8988T (cell line): ENCODE data around the gene NTNG1.
"Not testable (repeated sequence)": the region's sequence is repeated elsewhere in the genome, so short reads cannot be mapped to it uniquely, and the experiment has no call there.

ENCODE experiments used
- DNase-seq: peaks from one replicate; pipeline ENCODE4 v3.0.0; 2011

The NTNG1 gene

DNA sequence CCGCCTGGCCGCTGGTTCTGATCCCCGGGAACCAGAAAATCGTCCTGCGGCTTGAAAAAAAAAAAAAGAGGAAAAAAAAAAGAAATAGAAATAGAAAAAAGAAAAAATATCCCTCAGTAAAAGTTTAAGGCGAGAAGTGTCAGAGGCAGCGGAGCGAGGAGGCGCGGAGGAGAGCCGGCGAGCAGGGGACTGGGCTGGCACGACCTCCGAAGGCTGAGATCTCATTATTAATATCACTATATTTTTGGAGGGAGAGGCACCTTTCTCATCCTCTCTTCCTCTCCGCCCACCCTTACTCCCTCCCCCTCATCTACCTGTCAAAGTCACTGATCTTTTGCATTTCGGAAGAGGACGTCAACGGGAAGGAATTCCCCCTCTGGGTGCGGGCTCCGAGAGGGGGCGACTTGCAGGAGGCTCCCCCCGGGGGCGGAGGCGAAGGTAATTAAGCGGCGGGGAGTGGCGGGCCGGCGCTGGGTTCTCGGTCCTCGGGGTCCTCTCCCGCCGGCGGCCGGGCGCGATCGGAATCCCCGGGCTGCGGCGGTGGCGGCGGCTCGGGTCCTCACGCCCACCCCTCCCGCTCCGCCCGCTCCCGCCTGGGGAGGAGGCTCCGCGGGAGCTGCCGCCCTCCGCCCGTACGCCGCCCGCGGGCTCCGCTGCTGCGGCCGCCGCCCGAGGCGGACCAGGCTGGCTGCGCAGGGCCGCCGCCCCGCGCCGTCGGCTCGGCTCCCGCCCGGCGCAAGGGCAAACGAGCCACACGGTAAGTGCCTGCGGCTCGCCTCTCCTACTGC lies at the start of gene NTNG1:
Gene NTNG1, plus strand, starts transcription at position 337 of the 788 bp plus-strand sequence.
- DNase-seq: no peak

DNA sequence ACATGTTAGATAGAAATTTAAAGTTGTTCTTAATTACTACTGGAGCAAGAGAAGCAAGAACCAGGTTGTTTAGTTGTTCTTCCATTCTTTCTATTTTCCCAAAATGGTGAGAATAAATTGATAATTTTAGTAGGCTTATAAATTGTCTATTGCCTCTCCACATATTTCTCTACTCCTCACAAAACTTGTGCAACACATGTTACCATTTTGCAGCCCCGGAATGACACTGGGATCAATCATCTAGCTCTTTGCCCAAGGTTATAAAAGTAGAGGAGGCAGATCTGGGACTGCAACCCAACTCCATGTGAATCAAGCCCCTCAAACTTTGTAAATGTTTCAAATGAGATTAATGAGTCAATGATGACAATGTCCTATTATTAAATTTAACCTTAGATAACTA lies 49.4 kb upstream of the NTNG1 start:
- no peak for DNase-seq

DNA sequence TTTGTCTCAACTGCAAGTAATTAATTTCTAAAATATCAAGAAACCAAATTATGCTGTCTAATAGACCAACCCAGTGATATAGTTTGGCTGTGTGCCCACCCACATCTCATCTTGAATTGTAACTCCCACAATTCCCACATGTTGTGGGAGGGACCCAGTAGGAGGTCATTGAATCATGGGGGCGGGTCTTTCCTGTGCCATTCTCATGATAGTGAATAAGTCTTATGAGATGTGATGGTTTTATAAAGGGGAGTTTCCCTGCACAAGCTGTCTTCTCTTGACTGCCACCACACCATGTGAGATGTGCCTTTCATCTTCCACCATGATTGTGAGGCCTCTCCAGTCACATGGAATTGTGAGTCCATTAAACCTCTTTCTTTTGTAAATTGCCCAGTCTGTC lies 47.4 kb upstream of the NTNG1 start:
- DNase-seq: not testable (repeated sequence)

DNA sequence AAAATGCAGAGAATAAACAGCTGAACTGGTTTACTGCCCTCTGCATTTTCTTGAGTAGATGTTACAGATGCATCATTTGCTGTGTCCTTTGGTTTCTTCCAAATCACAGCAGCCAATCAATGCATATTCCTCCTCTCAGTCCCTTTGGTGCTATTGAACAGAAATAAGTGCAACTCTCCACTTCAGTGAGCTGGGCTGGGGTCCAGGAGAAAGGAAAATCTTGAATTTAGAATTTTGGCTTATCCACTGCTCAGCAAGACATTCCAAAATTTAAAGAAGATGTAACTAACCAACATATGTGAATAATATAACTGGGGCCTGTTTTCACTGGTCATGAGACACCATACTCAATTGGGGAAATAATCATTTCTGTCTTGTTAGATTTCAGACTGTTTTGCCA lies 45.2 kb upstream of the NTNG1 start:
- no peak for DNase-seq

DNA sequence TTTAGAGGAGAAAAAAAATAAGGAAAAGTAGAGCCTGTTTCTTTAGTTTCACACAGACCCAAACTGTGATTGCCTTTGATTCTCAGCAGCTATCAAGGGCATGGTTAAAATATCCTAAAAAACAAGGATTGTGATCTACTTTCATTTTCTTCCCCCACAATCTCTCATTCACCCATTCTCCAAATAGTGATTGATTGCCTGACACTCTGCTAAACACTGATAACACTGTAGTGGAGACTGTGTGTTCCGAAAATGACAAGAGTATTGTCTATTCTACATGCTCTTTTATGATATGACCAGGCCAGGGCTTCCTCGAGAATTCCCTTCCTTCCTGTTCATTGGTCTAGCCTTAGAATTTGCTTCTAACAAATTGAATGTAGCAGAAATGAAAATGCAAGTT lies 44.1 kb upstream of the NTNG1 start:
- no peak for DNase-seq

DNA sequence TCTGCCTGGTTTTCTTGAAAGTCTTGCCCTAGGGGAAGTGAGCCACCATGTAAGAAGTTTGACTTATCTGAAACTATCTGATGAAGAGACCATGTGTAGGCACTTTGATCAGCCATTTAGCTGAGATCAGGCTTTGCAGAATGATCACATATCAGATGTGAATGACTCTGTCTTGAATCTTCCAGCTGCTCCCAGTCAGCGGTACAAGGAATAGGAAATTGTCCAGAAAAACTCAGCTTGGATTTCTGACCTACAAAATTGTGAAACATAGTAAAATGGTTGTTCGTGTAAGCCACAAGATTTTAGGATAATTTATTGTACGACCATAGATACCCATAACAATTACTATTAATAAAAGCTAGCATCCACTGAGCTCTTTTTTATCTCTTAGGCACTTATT lies 41.9 kb upstream of the NTNG1 start:
- DNase-seq: no peak

DNA sequence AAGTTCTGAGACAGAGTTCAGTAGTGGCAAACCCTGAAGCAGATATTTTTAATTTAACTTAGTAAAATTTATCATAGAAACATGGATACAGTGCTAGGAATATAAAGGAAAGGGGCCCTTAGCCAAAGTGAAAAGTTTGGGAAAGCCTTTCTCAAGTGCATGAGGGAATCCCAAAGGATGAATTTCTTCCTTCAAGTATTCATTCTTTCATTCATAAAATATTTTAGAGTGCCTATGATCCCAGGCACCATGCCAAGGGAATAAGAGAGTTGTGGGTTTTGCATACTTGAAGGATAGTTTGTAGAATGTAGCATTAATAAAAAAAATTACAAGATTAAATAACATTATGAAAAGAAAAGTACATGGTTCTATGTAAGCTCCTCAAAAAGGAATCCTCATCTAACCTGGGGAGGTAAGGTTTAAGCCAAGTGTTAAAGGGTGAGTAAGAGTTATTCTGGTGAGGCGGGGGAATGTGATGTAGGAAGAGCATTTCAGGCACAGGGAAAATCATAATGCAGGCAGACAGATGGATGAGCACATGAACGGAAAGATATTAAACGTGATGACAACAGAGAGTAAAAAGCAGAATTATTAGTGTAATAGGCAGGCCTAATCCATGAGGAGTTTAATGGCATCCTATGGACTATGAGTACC lies 40.4 kb upstream of the NTNG1 start:
- no peak for DNase-seq

DNA sequence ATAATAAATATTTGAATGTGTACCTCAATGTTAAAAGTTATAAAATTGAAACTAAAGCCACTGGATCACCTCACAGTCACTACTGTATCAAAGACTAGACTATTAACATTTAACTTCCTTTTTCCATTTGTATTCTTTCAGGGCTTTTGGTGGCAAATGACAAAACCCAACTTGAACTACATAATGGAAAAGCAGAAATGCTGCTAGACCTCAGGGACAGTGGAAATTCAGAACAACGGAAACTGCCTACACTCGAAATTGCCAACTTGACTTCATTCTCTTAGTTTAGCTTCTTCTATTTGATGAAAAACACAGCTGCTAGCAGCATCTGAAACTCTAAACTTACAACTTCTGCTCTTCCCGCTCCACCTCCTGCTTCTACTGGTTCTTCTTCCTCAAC lies 34.9 kb upstream of the NTNG1 start:
- DNase-seq: no peak

DNA sequence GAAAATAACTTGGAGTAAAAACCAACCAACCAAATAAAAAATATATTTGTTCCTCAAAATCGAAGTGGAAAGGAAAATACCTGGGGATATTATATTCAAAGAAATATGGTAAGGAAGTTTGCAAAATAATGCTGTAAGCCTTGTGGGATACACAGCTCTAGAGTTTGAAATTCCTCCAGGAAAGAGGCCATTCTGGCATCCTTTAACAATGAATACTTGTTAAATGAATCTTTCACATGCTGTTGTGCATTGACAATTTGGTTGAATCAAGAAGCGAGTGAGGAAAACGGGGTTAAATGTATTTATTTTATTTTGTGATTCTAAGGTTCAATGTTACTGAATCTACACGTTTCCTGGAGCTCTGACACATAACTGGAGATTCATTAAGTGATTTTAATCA lies 30.5 kb upstream of the NTNG1 start:
- DNase-seq: no peak

DNA sequence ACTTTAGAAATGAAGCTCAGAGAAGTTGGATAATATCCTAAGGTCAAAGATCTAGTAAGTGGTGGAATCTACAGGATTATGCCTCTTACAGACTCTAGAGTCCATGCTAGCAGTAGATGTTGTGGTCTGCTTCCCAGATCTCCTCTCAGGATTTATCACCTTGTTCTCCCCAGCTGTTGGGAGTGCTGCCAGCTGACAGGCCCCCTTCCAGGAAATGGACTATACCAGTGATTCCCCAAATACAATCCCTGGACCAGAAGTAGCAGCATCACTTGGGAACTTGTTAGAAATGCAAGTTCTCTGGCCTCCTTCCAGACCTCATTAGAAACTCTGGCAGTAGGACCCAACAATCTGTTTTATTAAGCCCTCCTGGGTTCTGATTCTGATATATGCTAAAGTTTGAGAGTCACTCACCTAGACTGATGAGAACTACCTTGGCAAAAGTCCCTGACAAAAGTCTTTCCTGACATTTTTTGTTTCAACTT lies 24.5 kb upstream of the NTNG1 start:
- DNase-seq: no peak

DNA sequence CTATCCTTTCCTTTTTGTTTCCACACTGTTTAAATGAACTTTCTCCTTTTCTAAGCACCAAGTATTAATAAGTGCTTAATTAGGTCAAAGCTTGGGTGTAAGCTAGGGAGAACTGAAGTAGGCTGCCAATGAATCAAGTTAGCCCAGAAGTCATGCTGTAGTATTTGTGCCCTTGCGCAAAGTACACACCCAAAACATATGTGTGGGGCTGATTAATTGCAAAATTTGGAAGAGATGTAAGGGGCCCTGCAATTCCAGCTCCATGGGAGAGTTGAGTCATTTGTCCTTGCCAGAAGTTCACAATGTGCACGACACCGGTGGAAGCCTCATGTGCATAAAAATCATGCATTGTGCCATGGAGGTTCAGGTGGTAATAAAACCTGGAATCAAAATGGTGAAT lies 18.6 kb upstream of the NTNG1 start:
- no peak for DNase-seq

DNA sequence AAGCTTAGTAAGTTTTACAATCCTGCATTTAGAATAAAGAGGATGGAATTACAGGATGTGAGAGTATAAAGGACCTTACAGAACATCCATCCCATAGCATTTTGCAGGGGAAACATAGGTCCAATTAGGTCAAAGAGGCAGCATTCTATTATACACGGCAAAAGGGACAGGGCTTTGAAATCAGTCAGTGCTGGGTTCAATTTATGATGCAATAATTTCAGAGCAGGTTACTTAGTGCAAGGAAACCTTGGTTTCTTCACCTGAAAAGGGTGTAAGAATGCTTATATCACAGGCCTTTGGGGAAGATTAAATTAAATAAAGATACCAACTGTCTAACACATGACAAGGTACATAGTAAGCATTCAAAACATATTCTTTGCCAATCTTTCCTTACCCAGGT lies 17.1 kb upstream of the NTNG1 start:
- no peak for DNase-seq

DNA sequence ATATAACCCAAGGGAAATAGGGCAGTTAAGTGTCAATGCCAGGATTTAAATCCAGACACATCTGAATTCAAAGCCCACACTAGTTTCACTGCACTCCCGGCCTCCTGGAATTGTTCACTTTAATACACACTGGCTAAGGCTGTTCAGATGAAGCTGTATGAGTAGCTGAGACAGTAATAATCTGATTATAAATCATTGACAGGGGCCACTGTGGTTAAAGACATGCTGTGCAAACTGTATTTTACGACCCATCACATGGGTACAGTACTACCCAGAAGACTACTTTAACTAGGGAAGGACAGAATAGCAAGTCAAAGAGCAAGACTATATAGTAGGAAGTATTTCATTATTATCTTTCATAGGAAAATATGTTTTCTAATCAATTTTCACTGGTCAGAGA lies 16.1 kb upstream of the NTNG1 start:
- no peak for DNase-seq

DNA sequence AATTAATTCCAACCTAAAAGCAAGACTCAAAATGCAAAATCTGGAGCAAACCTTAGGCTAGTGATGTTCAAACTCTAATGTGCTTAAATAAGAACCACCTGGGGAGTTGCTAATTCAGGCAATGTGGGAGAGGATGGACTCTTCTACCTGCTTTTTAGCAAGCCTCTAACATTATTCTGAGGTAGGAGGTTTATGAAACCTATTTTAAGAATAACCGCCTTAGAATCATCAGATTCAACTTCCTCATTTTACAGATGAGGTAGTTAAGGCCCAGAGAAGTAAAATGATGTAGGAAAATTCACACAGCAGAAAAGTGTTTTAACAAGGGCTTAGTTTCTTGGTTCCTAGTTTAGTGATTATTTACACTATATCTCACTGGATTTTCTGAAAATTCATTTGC lies 8.6 kb upstream of the NTNG1 start:
- DNase-seq: no peak

DNA sequence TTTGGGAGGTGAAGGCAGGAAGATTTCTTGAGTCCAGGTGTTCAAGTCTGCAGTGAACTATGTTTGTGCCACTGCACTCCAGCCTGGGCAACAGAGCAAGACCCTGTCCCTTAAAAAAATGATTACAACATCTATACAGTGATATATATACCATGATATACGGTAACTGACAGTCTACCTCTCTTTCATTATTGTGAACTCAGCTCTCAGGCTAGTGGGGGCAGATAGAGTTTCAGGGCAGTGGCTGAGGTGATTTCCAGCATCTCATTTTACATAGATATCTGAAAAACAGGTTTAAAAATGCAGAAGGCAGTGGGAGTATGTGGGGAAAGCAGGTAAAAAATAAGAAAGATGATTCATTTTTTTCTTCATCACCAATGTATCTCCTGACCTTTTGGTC lies 8.1 kb upstream of the NTNG1 start:
- DNase-seq: no peak

DNA sequence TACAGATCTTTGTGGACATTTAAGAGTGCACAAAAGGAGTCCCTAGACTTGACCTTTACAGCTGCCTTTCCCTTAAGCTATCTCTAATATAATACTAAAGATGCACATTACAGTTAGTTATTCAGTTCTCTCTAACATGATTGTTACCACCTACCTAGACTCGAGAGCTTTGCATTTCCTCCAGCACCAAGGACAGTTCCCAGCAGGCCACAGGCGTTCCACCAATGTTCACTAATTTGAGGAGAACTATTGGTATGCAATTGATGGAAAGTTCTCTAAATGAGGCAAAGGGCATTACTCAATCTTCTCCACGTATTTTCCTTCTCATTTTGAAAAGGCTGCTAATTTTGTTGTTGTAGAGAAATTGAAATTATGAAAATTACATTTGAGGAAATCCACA lies 5.4 kb upstream of the NTNG1 start:
- DNase-seq: no peak

DNA sequence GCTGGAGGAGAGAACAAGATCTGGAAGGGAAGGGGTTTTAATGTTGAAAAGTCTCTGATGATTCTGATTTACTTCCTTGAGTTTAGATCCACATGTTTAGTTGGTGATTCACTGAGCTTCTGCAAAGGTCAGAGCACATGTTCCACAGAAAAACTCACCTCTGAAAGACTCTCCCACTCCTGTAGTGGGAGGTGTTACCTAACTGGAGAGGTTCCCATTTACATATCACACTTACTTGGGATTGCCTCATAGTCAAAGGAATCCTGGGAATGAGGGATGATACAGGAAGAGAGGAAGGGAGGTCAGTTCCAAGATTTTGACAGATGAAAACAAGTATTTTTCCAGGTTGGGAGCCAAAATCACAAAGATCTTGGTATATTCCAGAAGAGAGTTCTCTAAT lies 2.7 kb upstream of the NTNG1 start:
- DNase-seq: no peak

DNA sequence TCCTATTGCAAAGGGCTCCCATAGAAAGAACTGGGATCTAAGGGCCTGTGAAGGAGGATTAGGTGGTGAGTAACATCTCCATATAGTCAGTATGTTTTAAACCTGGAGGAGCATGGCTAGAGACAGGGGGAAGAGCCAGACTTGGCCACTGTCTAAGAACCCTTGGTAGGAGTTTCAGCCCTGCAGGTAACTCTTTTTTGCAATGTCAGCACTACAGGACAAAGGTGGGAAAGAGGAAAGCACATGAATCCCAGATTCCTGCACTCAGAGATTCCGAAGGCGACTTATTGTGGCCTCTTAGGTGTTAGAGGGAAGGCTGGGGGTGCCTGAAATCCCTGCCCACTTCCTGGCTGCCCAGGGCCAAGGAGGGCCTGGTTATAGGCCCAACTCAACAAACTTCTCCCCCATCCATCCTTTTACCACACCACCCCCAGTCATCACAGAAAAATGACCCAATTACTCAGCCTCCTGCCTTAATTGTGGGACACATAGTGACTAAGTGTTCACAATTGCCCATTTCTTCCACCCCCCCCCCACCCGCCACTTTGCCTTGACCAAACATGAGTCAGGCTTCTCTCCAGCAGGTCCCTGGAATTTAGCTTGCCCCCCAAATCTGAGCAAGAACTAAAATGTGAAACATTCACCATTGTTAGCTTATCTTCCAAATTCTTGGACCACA lies 1.9 kb upstream of the NTNG1 start:
- DNase-seq: no peak

DNA sequence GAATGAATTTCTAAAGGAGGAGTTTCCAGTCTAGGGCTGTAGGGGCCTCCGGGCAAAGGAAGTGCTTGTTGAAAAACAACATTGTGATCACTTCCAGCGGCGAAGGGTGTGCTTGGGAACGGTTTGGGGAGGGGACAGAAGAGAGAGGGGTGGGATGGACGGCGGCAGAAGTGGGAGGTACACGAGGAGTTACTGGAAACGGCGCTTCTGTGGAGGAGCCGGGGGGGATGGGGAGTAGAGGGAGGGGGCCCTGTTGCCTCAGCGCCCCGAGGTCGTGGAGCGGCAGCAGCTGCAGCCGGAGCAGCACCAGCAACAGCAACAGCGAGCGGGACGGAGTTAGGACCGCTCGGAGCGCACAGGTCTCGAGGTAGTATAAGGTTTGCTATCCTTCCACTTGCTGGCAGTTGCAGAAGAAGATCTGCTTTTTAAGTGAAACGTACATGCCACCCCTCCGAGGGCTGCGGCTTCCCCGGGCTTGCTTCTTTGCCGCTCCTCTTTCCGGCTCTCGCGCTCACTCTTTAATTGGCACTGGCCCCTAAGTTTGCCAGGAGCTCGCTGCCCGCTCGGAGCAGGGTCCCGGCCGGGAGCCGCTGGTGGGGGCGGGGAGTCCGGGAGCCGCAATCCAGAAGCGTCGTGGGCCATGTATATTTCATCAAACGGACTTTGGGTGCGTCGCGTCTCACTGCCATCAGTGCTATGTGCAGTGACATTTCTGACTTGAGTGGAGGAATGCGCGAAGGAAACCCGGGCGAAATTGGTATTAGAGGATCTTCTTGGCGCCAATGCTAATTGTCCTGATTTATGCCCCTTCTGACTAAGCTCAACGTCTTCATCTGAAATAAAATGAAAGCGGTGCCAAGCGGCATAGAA lies 771 bp upstream of the NTNG1 start:
- DNase-seq: no peak

DNA sequence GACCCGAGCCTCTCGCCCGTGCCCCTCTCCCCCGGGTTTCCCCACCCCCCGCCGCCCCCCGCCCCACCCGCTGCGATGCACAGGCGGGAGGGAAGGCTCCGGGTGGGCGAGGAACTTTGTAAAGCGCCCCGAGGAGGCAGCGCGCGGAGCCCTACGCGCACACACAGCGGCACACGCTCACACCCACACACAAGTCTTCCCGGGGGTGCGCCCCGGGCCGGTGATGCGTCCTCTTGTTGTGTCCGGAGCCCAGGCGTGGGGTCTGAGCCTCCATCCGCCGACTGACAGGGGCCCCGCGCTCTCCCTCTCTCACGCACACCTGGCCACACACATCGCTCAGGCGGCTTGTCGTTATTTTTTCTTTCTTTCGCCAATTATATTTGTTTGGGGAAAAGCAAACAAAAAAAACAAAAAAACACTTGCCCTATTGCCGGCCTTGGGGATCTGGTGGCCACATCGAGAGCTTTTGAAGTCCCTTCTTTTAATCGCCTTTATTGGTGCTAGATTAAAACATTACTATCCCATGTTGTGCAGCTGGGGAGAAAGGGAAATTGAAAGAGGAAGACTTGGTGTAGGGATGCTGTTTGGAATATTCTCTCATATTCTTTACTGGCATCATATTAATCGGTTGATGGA lies 770 bp downstream of the NTNG1 start:
- DNase-seq: no peak

DNA sequence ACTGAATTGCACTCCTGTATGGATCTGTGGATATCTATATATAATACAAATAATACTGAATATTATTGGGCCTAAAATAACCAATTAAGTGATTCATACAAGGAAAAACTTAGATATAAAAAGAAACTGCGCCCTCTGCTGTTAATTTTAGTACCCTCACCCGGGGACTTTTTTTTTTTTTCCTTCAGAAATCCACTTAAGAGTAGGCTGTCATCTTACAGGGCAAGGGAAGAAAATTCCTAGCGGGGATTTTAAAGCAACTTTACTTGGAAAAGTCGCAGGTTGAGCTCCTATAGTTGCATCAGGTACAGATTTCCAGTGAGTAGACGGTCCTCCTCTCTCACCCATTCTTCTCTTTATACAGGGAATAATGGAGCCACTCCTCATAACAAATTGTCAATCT lies 1.3 kb downstream of the NTNG1 start:
- no peak for DNase-seq

DNA sequence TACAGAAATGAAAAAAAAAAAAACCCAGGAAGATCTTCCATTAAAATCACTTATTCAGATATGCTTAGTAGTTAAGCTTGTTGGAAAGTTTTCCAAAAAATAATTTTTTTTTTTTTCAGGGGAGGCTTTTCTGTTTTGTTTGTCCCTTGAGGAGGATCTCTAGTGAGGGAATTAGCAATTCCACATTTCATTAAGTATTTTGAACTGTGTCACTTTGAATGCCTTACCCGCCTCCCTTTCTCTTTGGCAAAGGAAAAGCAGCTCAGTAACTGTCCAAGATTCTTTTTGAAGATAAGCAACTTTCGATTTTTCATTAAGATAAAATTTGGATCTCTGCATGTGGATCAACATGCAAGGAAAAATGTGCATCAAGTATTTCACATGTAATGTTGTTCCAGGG lies 1.8 kb downstream of the NTNG1 start:
- DNase-seq: no peak

DNA sequence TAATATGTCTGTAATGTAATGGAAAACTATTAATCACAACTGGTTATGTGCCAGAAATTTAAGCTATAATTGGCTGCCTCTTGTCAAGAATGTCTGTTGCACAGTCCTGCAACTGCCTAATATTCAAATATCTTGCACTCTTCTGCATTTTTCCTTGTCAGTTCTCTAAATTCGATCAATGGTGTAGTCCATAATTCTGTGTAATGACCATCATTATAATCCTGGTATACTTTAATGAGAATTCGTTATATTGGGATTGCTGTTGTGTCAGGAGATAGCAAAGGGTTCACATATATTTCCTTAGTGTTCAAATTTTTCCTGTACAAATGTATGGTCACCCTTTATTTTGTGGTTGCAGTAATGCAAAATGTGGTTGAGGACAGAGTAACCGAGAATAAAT lies 4.8 kb downstream of the NTNG1 start:
- DNase-seq: no peak
